Stomach (tissue), 4 donors: ENCODE data around the gene PGBD5.

Experiments
- CTCF ChIP-seq, 7 experiments: fragments of 450-650 bp in 4 of 7; fragments of 200-600 bp in 3 of 7; sonication (generic) in 3 of 7; IDR thresholded peaks; one replicate each; pipeline ENCODE4 v1.5.1; 2016 to 2019; ENCODE audit warnings: antibody characterized with exemption in 7 of 7, control low read depth in 2 of 7, mild to moderate bottlenecking in 1 of 7
- EP300 ChIP-seq: sonication (generic); formaldehyde crosslinking; IDR thresholded peaks from one replicate; pipeline ENCODE4 v1.6.1; 2017; ENCODE audit warnings: antibody characterized with exemption
- POLR2A ChIP-seq, 4 donors: fragments of 450-650 bp; IDR thresholded peaks; one replicate each; pipeline ENCODE4 v1.6.1; 2016; ENCODE audit warnings: antibody characterized with exemption in 4 of 4, control low read depth in 2 of 4, mild to moderate bottlenecking in 1 of 4, moderate library complexity in 1 of 4
- POLR2AphosphoS5 ChIP-seq, 3 donors: sonication (generic); formaldehyde crosslinking; IDR thresholded peaks; one replicate each; pipeline ENCODE4 v1.6.1; 2016; ENCODE audit warnings: antibody characterized with exemption in 3 of 3

- no peak for TF ChIP-seq CTCF (IDR thresholded peaks at IDR 0.05)
- TF ChIP-seq EP300, result no peak
- TF ChIP-seq POLR2AphosphoS5 (IDR thresholded peaks at IDR 0.05), result no peak
- TF ChIP-seq POLR2A (IDR thresholded peaks at IDR 0.05), result no peak
Measured at GRCh38 chr1:230426246-230427093, at the start of gene PGBD5.
